Adrenal gland (tissue), 5 donors: ENCODE data around the gene NRXN3.

ENCODE experiments used
- POLR2A ChIP-seq, 2 donors: fragments of 450-650 bp; IDR thresholded peaks; one replicate each; pipeline ENCODE4 v1.6.1; 2017; ENCODE audit warnings: antibody characterized with exemption in 2 of 2, mild to moderate bottlenecking in 2 of 2, moderate library complexity in 1 of 2
- TF ChIP-seq, protein P1 (sequence below), 6 experiments: fragments of 450-650 bp in 4 of 6; fragments of 200-600 bp in 2 of 6; sonication (generic) in 1 of 6; IDR thresholded peaks; 1 replicate in 5 of 6; 2 replicates in 1 of 6; pipeline versions ENCODE4 v1.5.1 to v1.8.0; 2016 to 2021; ENCODE audit warnings: antibody characterized with exemption in 6 of 6, mild to moderate bottlenecking in 2 of 6, moderate library complexity in 1 of 6
- donor health status: DM: no; HTN: no; CAD: no.

- TF ChIP-seq, protein P1, sequence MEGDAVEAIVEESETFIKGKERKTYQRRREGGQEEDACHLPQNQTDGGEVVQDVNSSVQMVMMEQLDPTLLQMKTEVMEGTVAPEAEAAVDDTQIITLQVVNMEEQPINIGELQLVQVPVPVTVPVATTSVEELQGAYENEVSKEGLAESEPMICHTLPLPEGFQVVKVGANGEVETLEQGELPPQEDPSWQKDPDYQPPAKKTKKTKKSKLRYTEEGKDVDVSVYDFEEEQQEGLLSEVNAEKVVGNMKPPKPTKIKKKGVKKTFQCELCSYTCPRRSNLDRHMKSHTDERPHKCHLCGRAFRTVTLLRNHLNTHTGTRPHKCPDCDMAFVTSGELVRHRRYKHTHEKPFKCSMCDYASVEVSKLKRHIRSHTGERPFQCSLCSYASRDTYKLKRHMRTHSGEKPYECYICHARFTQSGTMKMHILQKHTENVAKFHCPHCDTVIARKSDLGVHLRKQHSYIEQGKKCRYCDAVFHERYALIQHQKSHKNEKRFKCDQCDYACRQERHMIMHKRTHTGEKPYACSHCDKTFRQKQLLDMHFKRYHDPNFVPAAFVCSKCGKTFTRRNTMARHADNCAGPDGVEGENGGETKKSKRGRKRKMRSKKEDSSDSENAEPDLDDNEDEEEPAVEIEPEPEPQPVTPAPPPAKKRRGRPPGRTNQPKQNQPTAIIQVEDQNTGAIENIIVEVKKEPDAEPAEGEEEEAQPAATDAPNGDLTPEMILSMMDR (IDR thresholded peaks at IDR 0.05): no peak
- TF ChIP-seq POLR2A (IDR thresholded peaks at IDR 0.05): no peak
These were observed 1411.9 kb downstream of the NRXN3 start for GRCh38 chr14:79581912-79582576.
